Activated T-cell treated with anti-CD3 and anti-CD28 coated beads, Interleukin-2, amount 50 U/mL, for 24 hours (primary cell): ENCODE measurements around the gene JAZF1.

ENCODE experiments used
- DNase-seq: peaks from one replicate; pipeline ENCODE4 v3.0.0-alpha.2; 2020
- H3K27ac Mint-ChIP-seq: 2 replicates; pipeline ENCODE4 v1.8.0; 2020; ENCODE audit warnings: mild to moderate bottlenecking, mixed read lengths
- H3K27me3 Mint-ChIP-seq: 2 replicates; pipeline ENCODE4 v1.8.0; 2020; ENCODE audit warnings: mixed read lengths
- H3K36me3 Mint-ChIP-seq: 2 replicates; pipeline ENCODE4 v1.8.0; 2020; ENCODE audit warnings: low read depth, mixed read lengths
- H3K4me1 Mint-ChIP-seq: 2 replicates; pipeline ENCODE4 v1.8.0; 2020; ENCODE audit warnings: low read depth, mixed read lengths
- H3K4me3 Mint-ChIP-seq: 2 replicates; pipeline ENCODE4 v1.8.0; 2020; ENCODE audit warnings: mild to moderate bottlenecking, moderate library complexity, mixed read lengths
- H3K9me3 Mint-ChIP-seq: 2 replicates; pipeline ENCODE4 v1.8.0; 2020; ENCODE audit warnings: mixed read lengths

JAZF1 gene

GRCh38 chr7:28202222-28202621 is 21.6 kb upstream of the JAZF1 start:
- peaks cover 43% of the 10 kb centered on the region for H3K27me3 Mint-ChIP-seq
- DNase-seq: no peak
- H3K9me3 Mint-ChIP-seq: peaks cover 3% of the 10 kb centered on the region
- H3K4me3 Mint-ChIP-seq: no peak overlapping the region
- H3K27ac Mint-ChIP-seq: no peak overlapping the region
- H3K36me3 Mint-ChIP-seq: no peaks in the 10 kb centered on the region
- peaks cover 14% of the 10 kb centered on the region for H3K4me1 Mint-ChIP-seq

DNA sequence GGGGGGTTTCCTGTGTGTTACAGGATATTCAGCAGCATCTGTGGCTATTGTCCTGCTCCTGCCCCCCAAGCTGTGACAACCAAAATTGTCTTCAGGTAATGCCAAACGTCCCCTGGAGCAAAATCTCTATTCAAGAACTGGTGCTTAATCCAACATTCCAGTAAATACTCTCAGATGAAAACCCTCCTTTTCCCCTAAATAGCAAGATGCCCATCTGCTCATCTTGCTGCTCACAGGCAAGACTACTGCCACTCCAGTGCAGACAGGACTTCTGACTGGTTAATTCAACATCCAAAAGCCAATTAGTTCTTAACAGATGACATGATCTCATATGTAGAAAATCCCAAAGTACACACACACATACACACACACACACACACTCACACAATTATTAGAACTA is 20.5 kb upstream of the JAZF1 start:
- Mint-ChIP-seq H3K27ac (no peak overlapping the region), H3K27me3 (peaks cover 43% of the 10 kb centered on the region), H3K36me3 (no peaks in the 10 kb centered on the region)

DNA sequence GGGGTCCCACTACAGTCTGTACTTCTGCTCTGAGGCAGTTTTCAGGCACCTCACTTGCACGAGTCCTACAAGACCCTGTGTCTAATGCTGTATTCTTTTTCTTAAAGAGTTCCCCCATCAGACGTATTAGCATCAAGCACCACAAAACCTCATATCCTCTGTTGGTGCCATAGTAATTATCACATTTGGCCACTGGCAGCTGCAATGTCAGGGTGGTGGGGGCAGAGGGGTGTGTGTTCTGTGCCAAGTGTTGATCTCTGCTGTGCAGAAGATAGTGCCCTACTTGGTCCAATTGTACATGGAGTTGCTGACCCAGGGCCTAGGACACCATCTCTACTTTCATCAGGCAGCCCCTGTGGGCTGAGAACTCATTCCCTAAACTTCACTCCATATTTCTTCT is 20.0 kb upstream of the JAZF1 start:
- Mint-ChIP-seq H3K36me3 (no peaks in the 10 kb centered on the region), H3K4me1 (peaks cover 12% of the 10 kb centered on the region)

More for the DNA sequence above, 20.5 kb upstream of the JAZF1 start:
- no peak overlapping the region for H3K4me3 Mint-ChIP-seq
- H3K4me1 Mint-ChIP-seq: peaks cover 7% of the 10 kb centered on the region
- no peak for DNase-seq
- H3K9me3 Mint-ChIP-seq: no peaks in the 10 kb centered on the region

DNA sequence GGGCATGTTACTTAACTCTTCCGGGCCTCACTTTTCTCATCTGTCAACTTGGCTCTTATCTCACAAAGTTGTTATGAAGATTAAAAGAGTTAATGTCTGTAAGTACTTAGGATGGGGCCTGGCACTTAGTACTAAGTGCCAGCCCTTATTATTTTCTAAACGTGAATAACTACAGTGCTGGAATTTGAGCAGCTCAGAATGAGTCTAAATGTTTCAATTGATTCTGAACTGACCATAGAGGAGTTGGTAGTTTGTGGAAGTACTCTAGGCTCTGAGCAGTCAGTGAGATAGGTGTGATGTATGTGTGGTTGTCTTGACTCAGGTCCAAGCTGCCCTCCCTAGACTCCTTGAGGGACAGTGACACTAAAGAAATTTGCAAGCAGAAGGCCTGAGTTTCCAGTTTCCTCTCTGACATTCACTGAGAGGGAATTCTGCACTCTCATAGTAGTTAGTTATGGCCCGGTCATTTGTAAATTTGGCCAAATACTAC is 18.5 kb upstream of the JAZF1 start:
- Mint-ChIP-seq H3K4me3 (no peak overlapping the region), H3K4me1 (peaks cover 12% of the 10 kb centered on the region), H3K9me3 (no peaks in the 10 kb centered on the region), H3K27ac (no peak overlapping the region), H3K27me3 (peaks cover 46% of the 10 kb centered on the region), H3K36me3 (no peaks in the 10 kb centered on the region)
- DNase-seq: no peak

More for the DNA sequence above, 20.0 kb upstream of the JAZF1 start:
- peaks cover 48% of the 10 kb centered on the region for H3K27me3 Mint-ChIP-seq
- no peak overlapping the region for H3K27ac Mint-ChIP-seq
- no peak overlapping the region for H3K4me3 Mint-ChIP-seq
- no peaks in the 10 kb centered on the region for H3K9me3 Mint-ChIP-seq
- DNase-seq: no peak

GRCh38 chr7:28195910-28196620 is 15.5 kb upstream of the JAZF1 start:
- no peak overlapping the region for H3K27ac Mint-ChIP-seq

GRCh38 chr7:28192786-28193585 is 12.4 kb upstream of the JAZF1 start:
- H3K4me1 Mint-ChIP-seq: peaks cover 10% of the 10 kb centered on the region

More at GRCh38 chr7:28195910-28196620, 15.5 kb upstream of the JAZF1 start:
- H3K27me3 Mint-ChIP-seq: peaks cover 32% of the 10 kb centered on the region
- H3K9me3 Mint-ChIP-seq: no peaks in the 10 kb centered on the region
- no peak overlapping the region for H3K4me3 Mint-ChIP-seq
- no peak for DNase-seq
- H3K36me3 Mint-ChIP-seq: no peaks in the 10 kb centered on the region
- H3K4me1 Mint-ChIP-seq: peaks cover 10% of the 10 kb centered on the region

GRCh38 chr7:28191751-28192150 is 11.2 kb upstream of the JAZF1 start:
- no peak for DNase-seq
- H3K27ac Mint-ChIP-seq: no peak overlapping the region
- H3K27me3 Mint-ChIP-seq: peaks cover 40% of the 10 kb centered on the region
- no peak overlapping the region for H3K4me3 Mint-ChIP-seq
- H3K36me3 Mint-ChIP-seq: no peaks in the 10 kb centered on the region
- peaks cover 10% of the 10 kb centered on the region for H3K4me1 Mint-ChIP-seq
- H3K9me3 Mint-ChIP-seq: no peaks in the 10 kb centered on the region

More at GRCh38 chr7:28192786-28193585, 12.4 kb upstream of the JAZF1 start:
- no peak for DNase-seq
- no peak overlapping the region for H3K27ac Mint-ChIP-seq
- no peak overlapping the region for H3K4me3 Mint-ChIP-seq
- H3K9me3 Mint-ChIP-seq: no peaks in the 10 kb centered on the region
- no peaks in the 10 kb centered on the region for H3K36me3 Mint-ChIP-seq
- H3K27me3 Mint-ChIP-seq: peaks cover 40% of the 10 kb centered on the region

GRCh38 chr7:28191184-28191583 is 10.6 kb upstream of the JAZF1 start:
- Mint-ChIP-seq H3K4me1 (peaks cover 6% of the 10 kb centered on the region), H3K9me3 (no peaks in the 10 kb centered on the region), H3K4me3 (no peak overlapping the region), H3K27ac (no peak overlapping the region), H3K27me3 (peaks cover 39% of the 10 kb centered on the region), H3K36me3 (no peaks in the 10 kb centered on the region)
- DNase-seq: no peak

DNA sequence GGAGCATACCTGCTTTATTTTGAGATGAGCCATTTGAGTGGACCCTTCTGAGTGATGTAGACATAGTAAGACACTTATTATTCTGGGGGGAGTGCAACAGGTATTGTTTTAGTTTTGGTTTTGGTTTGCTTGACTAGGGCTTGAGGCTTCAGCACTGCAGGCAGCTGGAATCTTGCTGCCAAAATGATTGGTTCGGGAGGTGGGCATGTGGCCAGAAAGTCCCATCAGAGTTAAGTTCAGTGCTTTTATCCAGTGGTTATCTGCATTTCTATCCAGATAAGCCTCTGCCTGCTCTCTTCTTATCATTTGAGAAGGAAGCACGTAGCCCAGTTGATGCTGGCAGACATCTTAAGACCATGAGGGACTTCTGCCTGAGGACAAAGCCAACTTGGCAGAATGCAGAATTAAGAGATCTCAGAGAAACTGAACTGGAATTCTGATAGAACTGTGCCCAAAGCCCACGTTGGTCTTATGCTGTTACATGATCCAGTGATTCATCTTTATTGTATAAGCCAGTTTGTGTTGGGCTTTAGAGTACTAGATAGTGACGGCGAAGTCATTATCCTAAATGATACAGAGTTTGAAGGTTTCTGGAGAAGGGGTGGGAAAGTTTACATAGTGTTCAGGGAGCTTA is 9.6 kb upstream of the JAZF1 start:
- H3K27me3 Mint-ChIP-seq: peaks cover 37% of the 10 kb centered on the region

DNA sequence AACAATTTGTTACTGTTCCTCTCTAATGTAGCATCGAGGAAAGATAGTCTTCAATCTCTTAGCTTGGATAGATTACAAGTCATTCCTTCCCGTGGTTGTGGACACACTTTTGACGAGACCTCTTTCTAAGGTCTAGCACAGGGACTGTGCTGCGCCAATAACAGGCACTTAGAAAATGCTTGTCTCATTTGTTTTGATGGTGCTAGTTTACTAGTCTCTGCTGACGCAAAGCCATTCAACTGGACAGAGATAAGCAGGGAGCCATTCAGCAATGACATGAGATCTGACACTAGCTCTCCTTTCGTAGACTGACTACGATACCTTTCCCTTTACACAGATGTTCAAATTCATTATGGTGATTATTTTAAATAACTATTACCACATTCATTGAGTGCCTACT is 6.4 kb upstream of the JAZF1 start:
- Mint-ChIP-seq H3K4me3 (no peak overlapping the region), H3K36me3 (no peaks in the 10 kb centered on the region), H3K4me1 (peaks cover under 1% of the 10 kb centered on the region), H3K27me3 (peaks cover 42% of the 10 kb centered on the region), H3K9me3 (no peaks in the 10 kb centered on the region), H3K27ac (no peak overlapping the region)
- no peak for DNase-seq

More for the DNA sequence above, 9.6 kb upstream of the JAZF1 start:
- no peak overlapping the region for H3K4me3 Mint-ChIP-seq
- DNase-seq: no peak
- no peaks in the 10 kb centered on the region for H3K4me1 Mint-ChIP-seq
- no peaks in the 10 kb centered on the region for H3K36me3 Mint-ChIP-seq
- no peaks in the 10 kb centered on the region for H3K9me3 Mint-ChIP-seq
- no peak overlapping the region for H3K27ac Mint-ChIP-seq

DNA sequence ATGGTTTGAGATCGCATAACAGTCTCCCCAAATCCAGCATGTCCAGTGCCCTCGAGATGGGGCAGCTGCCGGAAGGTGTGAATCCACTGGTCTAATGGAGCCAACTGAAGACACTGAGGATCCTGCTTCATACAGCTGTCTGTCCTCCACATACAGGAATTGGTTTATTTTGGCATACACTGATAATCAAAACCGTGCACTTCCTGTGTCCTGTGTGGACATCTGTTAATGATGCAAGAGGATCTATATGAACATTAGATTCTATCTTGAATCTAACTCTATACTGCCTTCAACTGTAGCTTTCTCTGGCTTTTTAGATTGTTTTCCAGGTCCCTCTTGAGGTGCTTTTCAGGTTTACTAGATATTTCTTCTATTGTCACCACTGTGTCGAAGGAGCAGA is 3.0 kb upstream of the JAZF1 start:
- Mint-ChIP-seq H3K9me3 (no peaks in the 10 kb centered on the region), H3K4me1 (peaks cover 17% of the 10 kb centered on the region), H3K27ac (no peak overlapping the region), H3K27me3 (peaks cover 23% of the 10 kb centered on the region), H3K4me3 (no peak overlapping the region), H3K36me3 (no peaks in the 10 kb centered on the region)
- no peak for DNase-seq

DNA sequence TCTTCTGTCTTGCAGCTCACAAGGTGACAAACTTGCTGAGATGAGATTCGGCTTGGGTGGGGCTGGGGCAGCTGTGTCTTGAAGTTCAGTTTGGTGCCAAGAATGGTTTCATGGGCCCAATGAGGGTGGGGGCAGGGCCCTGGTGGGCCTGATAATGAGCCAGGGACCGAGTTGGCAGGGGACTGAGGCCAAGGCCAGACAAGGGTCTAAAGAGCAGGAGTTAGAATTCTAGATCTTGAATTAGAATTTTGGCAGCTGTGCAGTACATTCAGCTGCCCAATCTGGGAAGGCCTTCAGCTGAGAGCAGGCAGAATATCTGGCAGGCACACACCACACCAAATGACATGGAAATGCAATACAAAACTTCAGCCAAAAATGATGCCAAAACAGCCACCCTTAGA is 1.5 kb upstream of the JAZF1 start:
- Mint-ChIP-seq H3K4me3 (no peak overlapping the region), H3K27me3 (peaks cover 18% of the 10 kb centered on the region), H3K4me1 (peaks cover 26% of the 10 kb centered on the region), H3K27ac (no peak overlapping the region), H3K9me3 (no peaks in the 10 kb centered on the region), H3K36me3 (no peaks in the 10 kb centered on the region)
- no peak for DNase-seq

GRCh38 chr7:28181416-28181815 is 821 bp upstream of the JAZF1 start:
- H3K27me3 Mint-ChIP-seq: peaks cover 14% of the 10 kb centered on the region
- no peak overlapping the region for H3K27ac Mint-ChIP-seq
- H3K4me1 Mint-ChIP-seq: peaks cover 31% of the 10 kb centered on the region
- H3K9me3 Mint-ChIP-seq: no peaks in the 10 kb centered on the region
- H3K4me3 Mint-ChIP-seq: peak overlapping the region; percentile 79
- no peaks in the 10 kb centered on the region for H3K36me3 Mint-ChIP-seq
- no peak for DNase-seq

DNA sequence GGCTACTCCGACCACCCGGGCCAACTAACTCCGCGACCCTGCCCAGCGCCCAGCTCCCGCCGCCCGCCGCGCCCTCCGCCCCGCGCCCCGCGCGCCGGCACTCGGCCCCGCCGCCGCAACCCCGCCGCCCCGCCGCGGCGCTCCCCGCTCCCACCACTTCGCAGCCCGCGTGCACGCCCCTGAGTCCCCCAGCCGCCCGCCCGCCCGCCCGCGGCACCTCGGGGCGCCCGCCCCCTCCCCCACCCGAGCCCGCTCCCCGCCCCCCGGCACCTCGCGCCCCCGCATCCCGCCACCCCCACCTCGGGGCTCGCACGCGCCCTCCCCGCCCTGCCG is 598 bp downstream of the JAZF1 start:
- H3K27ac Mint-ChIP-seq: no peak overlapping the region
- no peaks in the 10 kb centered on the region for H3K9me3 Mint-ChIP-seq
- DNase-seq: no peak
- H3K4me1 Mint-ChIP-seq: peaks cover 40% of the 10 kb centered on the region
- H3K36me3 Mint-ChIP-seq: no peaks in the 10 kb centered on the region
- H3K27me3 Mint-ChIP-seq: peaks cover 9% of the 10 kb centered on the region
- H3K4me3 Mint-ChIP-seq: peak overlapping the region; percentile 25
